ENCODE data around the gene AXL.

Gene AXL

GRCh38 chr19:41308450-41309179 lies 89.6 kb downstream of the AXL start:
- peak; percentile 78 for DNase-seq (ENCODE audit: low read depth)

- DNase-seq (ENCODE audit: low read depth) = no peak
Measured at GRCh38 chr19:41309180-41310032, 90.4 kb downstream of the AXL start.

- peak; percentile 82 for DNase-seq (ENCODE audit: low read depth)
Measured at GRCh38 chr19:41310033-41310831, 91.2 kb downstream of the AXL start, which contains the start of gene CCDC97. TSS of gene CCDC97 (plus strand) at chr19:41310172. CDS start at chr19:41310311, 139 bp downstream.

DNA sequence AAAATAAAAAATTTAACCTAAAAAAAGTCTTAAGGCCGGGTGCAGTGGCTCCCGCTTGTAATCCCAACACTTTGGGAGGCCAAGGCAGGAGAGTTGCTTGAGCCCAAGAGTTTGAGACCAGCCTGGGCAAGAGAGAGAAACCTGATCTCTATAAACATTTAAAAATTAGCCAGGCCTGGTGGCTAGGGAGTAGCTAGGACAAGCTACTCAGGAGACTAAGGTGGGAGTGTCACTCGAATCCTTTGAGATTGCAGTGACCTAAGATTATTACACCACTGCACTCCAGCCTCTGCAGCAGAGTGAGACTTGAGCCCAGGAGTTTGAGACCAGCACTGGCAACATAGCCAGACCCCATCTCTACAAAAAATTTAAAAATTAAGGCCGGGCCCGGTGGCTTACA lies 92.0 kb downstream of the AXL start:
- no peak for DNase-seq (ENCODE audit: low read depth)

Measured in stimulated activated CD8-positive, alpha-beta memory T cell treated with anti-CD3 and anti-CD28 coated beads, Interleukin-12 subunit alpha, Interleukin-12 subunit beta, amount 100 ng/mL, for 4 hours (primary cell).